HEK293 (cell line): Measurements from ENCODE around the gene BCOR.

Experiments used
- CTCF ChIA-PET: fragments of 350-600 bp; formaldehyde crosslinking; extraction: SDS; loops from one replicate; lab custom pipeline; 2021; ENCODE audit warnings: antibody characterized with exemption; lab: Yijun Ruan, JAX
- POLR2A ChIA-PET: fragments of 300-600 bp; formaldehyde crosslinking; extraction: SDS; loops from one replicate; lab custom pipeline; 2020; ENCODE audit warnings: antibody characterized with exemption, inconsistent platforms; lab: Yijun Ruan, JAX
- H3K27ac ChIP-seq: fragments of 200-500 bp; sonication (Bioruptor generic); 2 replicates; pipeline ENCODE4 v1.5.1; 2014; ENCODE audit warnings: low read depth, low read length, control low read depth, inconsistent platforms; ENCODE audit errors: extremely low read depth
- H3K36me3 ChIP-seq, 2 experiments: fragments of 200-500 bp in 1 of 2; sonication (Bioruptor generic) in 1 of 2; 1 replicate in 1 of 2; 2 replicates in 1 of 2; pipeline ENCODE4 v1.5.1; 2014 to 2017; ENCODE audit warnings: inconsistent platforms in 2 of 2, low read length in 2 of 2; ENCODE audit not compliant: control insufficient read depth in 2 of 2, insufficient read depth in 1 of 2
- H3K4me1 ChIP-seq: fragments of 200-500 bp; sonication (Bioruptor generic); 2 replicates; pipeline ENCODE4 v1.5.1; 2014; ENCODE audit warnings: mild to moderate bottlenecking, low read length, inconsistent platforms; ENCODE audit not compliant: control insufficient read depth, insufficient read depth
- H3K4me3 ChIP-seq: 2 replicates; pipeline ENCODE4 v1.5.1; 2011; ENCODE audit warnings: low read depth, mild to moderate bottlenecking, control low read depth, low read length, moderate library complexity
- H3K9me3 ChIP-seq: fragments of 200-500 bp; sonication (Bioruptor generic); 2 replicates; pipeline ENCODE4 v1.5.1; 2014; ENCODE audit warnings: low read depth, low read length, inconsistent platforms; ENCODE audit not compliant: control insufficient read depth, insufficient read depth
- ATF2 ChIP-seq: fragments of 450-650 bp; formaldehyde crosslinking; IDR thresholded peaks from 2 replicates; pipeline ENCODE4 v1.5.1; 2016; ENCODE audit warnings: missing biosample characterization, missing genetic modification characterization, low read depth
- GLI4 ChIP-seq: fragments of 450-650 bp; formaldehyde crosslinking; IDR thresholded peaks from 2 replicates; pipeline ENCODE4 v1.5.1; 2016; ENCODE audit warnings: missing biosample characterization, missing genetic modification characterization
- GLIS1 ChIP-seq: fragments of 450-650 bp; formaldehyde crosslinking; IDR thresholded peaks from 2 replicates; pipeline ENCODE4 v1.5.1; 2016; ENCODE audit warnings: missing biosample characterization, missing genetic modification characterization
- GLIS2 ChIP-seq: fragments of 450-650 bp; formaldehyde crosslinking; IDR thresholded peaks from 2 replicates; pipeline ENCODE4 v1.5.1; 2016; ENCODE audit warnings: missing biosample characterization, missing genetic modification characterization
- HIC1 ChIP-seq: fragments of 450-650 bp; formaldehyde crosslinking; IDR thresholded peaks from 2 replicates; pipeline ENCODE4 v1.5.1; 2016; ENCODE audit warnings: missing biosample characterization, missing genetic modification characterization
- MYNN ChIP-seq: fragments of 450-650 bp; formaldehyde crosslinking; IDR thresholded peaks from 2 replicates; pipeline ENCODE4 v1.5.1; 2016; ENCODE audit warnings: missing biosample characterization, missing genetic modification characterization, borderline replicate concordance
- OSR2 ChIP-seq: fragments of 450-650 bp; formaldehyde crosslinking; IDR thresholded peaks from 2 replicates; pipeline ENCODE4 v1.5.1; 2016; ENCODE audit warnings: missing biosample characterization, missing genetic modification characterization
- PATZ1 ChIP-seq: fragments of 450-650 bp; formaldehyde crosslinking; IDR thresholded peaks from 2 replicates; pipeline ENCODE4 v1.5.1; 2016; ENCODE audit warnings: missing biosample characterization, missing genetic modification characterization
- PRDM6 ChIP-seq: fragments of 450-650 bp; formaldehyde crosslinking; IDR thresholded peaks from 2 replicates; pipeline ENCODE4 v1.5.1; 2017; ENCODE audit warnings: missing biosample characterization, missing genetic modification characterization
- WT1 ChIP-seq: fragments of 450-650 bp; formaldehyde crosslinking; IDR thresholded peaks from 2 replicates; pipeline ENCODE4 v1.5.1; 2016; ENCODE audit warnings: missing biosample characterization, missing genetic modification characterization
- ZBTB26 ChIP-seq: fragments of 450-650 bp; formaldehyde crosslinking; optimal IDR thresholded peaks from 2 replicates; pipeline ENCODE3; 2016; ENCODE audit warnings: missing biosample characterization, mild to moderate bottlenecking, missing genetic modification characterization
- ZBTB8A ChIP-seq: fragments of 450-650 bp; formaldehyde crosslinking; IDR thresholded peaks from 2 replicates; pipeline ENCODE4 v1.5.1; 2016; ENCODE audit warnings: missing biosample characterization, missing genetic modification characterization
- ZFHX2 ChIP-seq: fragments of 450-650 bp; formaldehyde crosslinking; conservative IDR thresholded peaks from 2 replicates; pipeline ENCODE4 v1.5.1; 2016; ENCODE audit warnings: missing biosample characterization, missing genetic modification characterization
- ZNF2 ChIP-seq: fragments of 450-650 bp; formaldehyde crosslinking; IDR thresholded peaks from 2 replicates; pipeline ENCODE4 v1.5.1; 2016; ENCODE audit warnings: missing biosample characterization, missing genetic modification characterization
- ZNF292 ChIP-seq: fragments of 450-650 bp; formaldehyde crosslinking; IDR thresholded peaks from 2 replicates; pipeline ENCODE4 v1.5.1; 2016; ENCODE audit warnings: low read depth, missing biosample characterization, missing genetic modification characterization, borderline replicate concordance
- ZNF335 ChIP-seq: fragments of 450-650 bp; formaldehyde crosslinking; conservative IDR thresholded peaks from 2 replicates; pipeline ENCODE4 v1.5.1; 2016; ENCODE audit warnings: missing biosample characterization, missing genetic modification characterization
- ZNF341 ChIP-seq: fragments of 450-650 bp; formaldehyde crosslinking; IDR thresholded peaks from 2 replicates; pipeline ENCODE4; 2016; ENCODE audit warnings: low read depth, missing biosample characterization, missing genetic modification characterization
- ZNF362 ChIP-seq: fragments of 450-650 bp; formaldehyde crosslinking; IDR thresholded peaks from 2 replicates; pipeline ENCODE4 v1.5.1; 2016; ENCODE audit warnings: missing biosample characterization, missing genetic modification characterization
- ZNF426 ChIP-seq: fragments of 450-650 bp; formaldehyde crosslinking; IDR thresholded peaks from 2 replicates; pipeline ENCODE4 v1.5.1; 2017; ENCODE audit warnings: missing biosample characterization, missing genetic modification characterization, mild to moderate bottlenecking, inconsistent platforms, moderate library complexity
- ZNF571 ChIP-seq: fragments of 450-650 bp; formaldehyde crosslinking; IDR thresholded peaks from 2 replicates; pipeline ENCODE4 v1.5.0; 2017; ENCODE audit warnings: missing biosample characterization, missing genetic modification characterization
- ZNF76 ChIP-seq: fragments of 450-650 bp; formaldehyde crosslinking; IDR thresholded peaks from 2 replicates; pipeline ENCODE4; 2016; ENCODE audit warnings: low read depth, missing biosample characterization, missing genetic modification characterization, borderline replicate concordance
- ZNF777 ChIP-seq: fragments of 450-650 bp; formaldehyde crosslinking; IDR thresholded peaks from 2 replicates; pipeline ENCODE4 v1.5.1; 2017; ENCODE audit warnings: missing biosample characterization, missing genetic modification characterization, borderline replicate concordance
- ZXDB ChIP-seq: fragments of 450-650 bp; formaldehyde crosslinking; IDR thresholded peaks from 2 replicates; pipeline ENCODE4 v1.5.1; 2016; ENCODE audit warnings: missing biosample characterization, missing genetic modification characterization

BCOR gene

GRCh38 chrX:40099055-40099958, 1.5 kb upstream of the BCOR start (continued):
- TF ChIP-seq ZNF571 (tag by site-specific recombination) (no peak), ZNF292 (tag by site-specific recombination) (no peak), ZNF362 (tag by site-specific recombination) (no peak), OSR2 (tag by site-specific recombination) (no peak), ZXDB (tag by site-specific recombination) (no peak)

GRCh38 chrX:40098264-40099054, 701 bp upstream of the BCOR start:
- Histone ChIP-seq H3K36me3 (no peaks in the 10 kb centered on the region), H3K4me1 (peaks cover 17% of the 10 kb centered on the region), H3K4me3 (peak overlapping the region; percentile 85), H3K27ac (peak overlapping the region; percentile 99), H3K9me3 (no peaks in the 10 kb centered on the region)
- CTCF ChIA-PET, result interaction anchor here (1.0 kb wide), 1 partner anchor 55 kb away, joined by 3 read pairs; no protein-coding TSS in a partner anchor
- POLR2A ChIA-PET, result interaction anchor here (0.6 to 4.9 kb wide), 29 partner anchors 10 to 762 kb away, joined by 3 to 50 read pairs (median 4); no protein-coding TSS in a partner anchor
- 0 out of 2 replicates have a peak, but pooled peaks have one; percentile 6 for TF ChIP-seq GLIS1 (tag by site-specific recombination)
- TF ChIP-seq WT1 (tag by site-specific recombination), result no peak
- TF ChIP-seq ZNF426, result no peak
- TF ChIP-seq MYNN (tag by site-specific recombination), result no peak
- 0 out of 2 replicates have a peak, but pooled peaks have one; percentile 16 for TF ChIP-seq HIC1 (tag by site-specific recombination)
- TF ChIP-seq ZNF335 (tag by site-specific recombination), result peak; percentile 31; the same call in 1 of the 2 replicates
- peak; percentile 58; the same call in 1 of the 2 replicates for TF ChIP-seq ZNF2
- TF ChIP-seq GLI4 (tag by site-specific recombination), result no peak
- no peak for TF ChIP-seq ATF2 (tag by site-specific recombination)
- peak; percentile 74 for TF ChIP-seq ZBTB8A (tag by site-specific recombination)
- peak; percentile 76 for TF ChIP-seq ZFHX2 (tag by site-specific recombination)
- TF ChIP-seq ZNF76, result peak; percentile 85
- peak; percentile 59; the same call in 1 of the 2 replicates for TF ChIP-seq PATZ1 (tag by site-specific recombination)
- TF ChIP-seq ZNF341 (tag by site-specific recombination), result peak; percentile 89
- no peak for TF ChIP-seq ZNF777 (tag by site-specific recombination)
- peak; percentile 63 for TF ChIP-seq GLIS2 (tag by site-specific recombination)
- TF ChIP-seq ZBTB26 (tag by site-specific recombination), result peak; percentile 59
- no peak for TF ChIP-seq PRDM6 (tag by site-specific recombination)
